Osteocyte (in vitro differentiated cells): Measurements from ENCODE around the gene VDR. TPM values are rescaled to one million over a fixed set of nuclear protein-coding genes. Genes with fewer than 3 reads are reported as not detected.

Source experiments
- DNase-seq: peaks from one replicate; pipeline ENCODE4 v3.0.0; 2021; ENCODE audit warnings: mixed read lengths; ENCODE audit not compliant: unreplicated experiment; ENCODE audit errors: extremely low spot score
- H3K27ac Mint-ChIP-seq: one replicate; pipeline ENCODE4 v1.8.0; 2021; ENCODE audit warnings: mild to moderate bottlenecking, mixed read lengths; ENCODE audit not compliant: unreplicated experiment
- H3K27me3 Mint-ChIP-seq: one replicate; pipeline ENCODE4 v1.8.0; 2021; ENCODE audit warnings: mixed read lengths; ENCODE audit not compliant: unreplicated experiment
- H3K36me3 Mint-ChIP-seq: one replicate; pipeline ENCODE4 v1.8.0; 2021; ENCODE audit warnings: mixed read lengths; ENCODE audit not compliant: unreplicated experiment
- H3K4me1 Mint-ChIP-seq: one replicate; pipeline ENCODE4 v1.8.0; 2021; ENCODE audit warnings: mixed read lengths; ENCODE audit not compliant: unreplicated experiment
- H3K4me3 Mint-ChIP-seq: one replicate; pipeline ENCODE4 v1.8.0; 2021; ENCODE audit warnings: mild to moderate bottlenecking, moderate library complexity, mixed read lengths; ENCODE audit not compliant: unreplicated experiment
- H3K9me3 Mint-ChIP-seq: one replicate; pipeline ENCODE4 v1.8.0; 2021; ENCODE audit warnings: mixed read lengths; ENCODE audit not compliant: unreplicated experiment
- total RNA-seq: library from RNA; stranded (reverse); gene quantifications from 2 replicates; pipeline ENCODE4 v1.2.1, GENCODE V29; 2021
- TF ChIP-seq, protein P1 (sequence below): fragments of 200-600 bp; sonication (generic); IDR thresholded peaks from 2 replicates; pipeline ENCODE4 v1.5.0; 2021; ENCODE audit warnings: antibody characterized with exemption, mild to moderate bottlenecking, moderate library complexity

The VDR gene
- total RNA-seq, 1 donor from 2014 or later, result 2.7 TPM

DNA sequence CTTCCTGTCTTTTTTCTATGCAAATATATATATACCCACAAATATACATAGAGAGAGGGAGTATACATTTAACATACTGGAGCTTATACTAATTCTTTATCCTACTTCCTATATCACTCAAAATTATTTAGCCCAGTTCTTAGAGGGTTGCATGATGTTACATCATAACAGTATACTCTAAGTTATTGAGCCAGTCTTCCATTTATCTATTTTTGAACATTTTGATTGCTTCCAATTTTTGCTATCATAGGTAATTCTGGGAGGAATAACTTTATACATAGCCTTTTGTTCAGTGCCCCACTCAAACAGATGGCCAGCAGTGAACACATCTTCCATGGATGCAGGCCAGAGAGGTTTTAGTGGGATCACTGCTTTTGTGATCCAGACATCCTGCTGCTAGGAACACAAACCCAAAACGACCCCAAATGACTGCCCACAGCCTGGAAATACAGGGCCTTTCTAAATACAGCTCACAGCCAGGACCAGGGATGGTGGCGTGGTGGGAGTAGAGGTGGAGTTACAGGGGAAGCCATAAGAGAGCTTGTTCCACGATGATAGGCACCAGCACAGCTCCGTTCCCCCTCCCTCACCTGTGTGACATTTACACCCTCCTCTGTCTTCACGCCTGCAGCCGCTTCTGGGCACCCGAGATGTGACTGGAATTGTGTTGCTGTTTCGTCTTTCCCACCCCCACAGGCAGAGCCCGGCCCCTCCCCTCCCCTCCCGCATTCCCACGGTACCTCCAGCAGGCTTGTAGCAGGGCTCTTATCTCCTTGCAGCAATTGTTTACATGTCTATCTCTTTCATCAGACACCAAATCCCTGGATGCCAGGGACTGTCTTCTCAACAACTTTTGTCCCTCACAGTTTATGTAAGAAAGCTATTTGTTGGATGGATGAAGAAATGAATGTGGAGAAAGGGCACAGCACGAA, 54.4 kb downstream of the VDR start:
- H3K4me1 Mint-ChIP-seq, result peaks cover 2% of the 10 kb centered on the region
- no peak overlapping the region for H3K4me3 Mint-ChIP-seq
- no peaks in the 10 kb centered on the region for H3K27me3 Mint-ChIP-seq
- H3K9me3 Mint-ChIP-seq, result no peaks in the 10 kb centered on the region
- DNase-seq, result no peak
- TF ChIP-seq, protein P1, sequence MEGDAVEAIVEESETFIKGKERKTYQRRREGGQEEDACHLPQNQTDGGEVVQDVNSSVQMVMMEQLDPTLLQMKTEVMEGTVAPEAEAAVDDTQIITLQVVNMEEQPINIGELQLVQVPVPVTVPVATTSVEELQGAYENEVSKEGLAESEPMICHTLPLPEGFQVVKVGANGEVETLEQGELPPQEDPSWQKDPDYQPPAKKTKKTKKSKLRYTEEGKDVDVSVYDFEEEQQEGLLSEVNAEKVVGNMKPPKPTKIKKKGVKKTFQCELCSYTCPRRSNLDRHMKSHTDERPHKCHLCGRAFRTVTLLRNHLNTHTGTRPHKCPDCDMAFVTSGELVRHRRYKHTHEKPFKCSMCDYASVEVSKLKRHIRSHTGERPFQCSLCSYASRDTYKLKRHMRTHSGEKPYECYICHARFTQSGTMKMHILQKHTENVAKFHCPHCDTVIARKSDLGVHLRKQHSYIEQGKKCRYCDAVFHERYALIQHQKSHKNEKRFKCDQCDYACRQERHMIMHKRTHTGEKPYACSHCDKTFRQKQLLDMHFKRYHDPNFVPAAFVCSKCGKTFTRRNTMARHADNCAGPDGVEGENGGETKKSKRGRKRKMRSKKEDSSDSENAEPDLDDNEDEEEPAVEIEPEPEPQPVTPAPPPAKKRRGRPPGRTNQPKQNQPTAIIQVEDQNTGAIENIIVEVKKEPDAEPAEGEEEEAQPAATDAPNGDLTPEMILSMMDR, result no peak
- no peaks in the 10 kb centered on the region for H3K36me3 Mint-ChIP-seq
- no peak overlapping the region for H3K27ac Mint-ChIP-seq

- TF ChIP-seq, protein P1, result no peak
- Mint-ChIP-seq H3K4me1 (peaks cover 7% of the 10 kb centered on the region), H3K36me3 (no peaks in the 10 kb centered on the region), H3K9me3 (no peaks in the 10 kb centered on the region), H3K27me3 (no peaks in the 10 kb centered on the region), H3K4me3 (no peak overlapping the region), H3K27ac (no peak overlapping the region)
- no peak for DNase-seq
Measured at GRCh38 chr12:47849261-47849660, 55.5 kb downstream of the VDR start.

DNA sequence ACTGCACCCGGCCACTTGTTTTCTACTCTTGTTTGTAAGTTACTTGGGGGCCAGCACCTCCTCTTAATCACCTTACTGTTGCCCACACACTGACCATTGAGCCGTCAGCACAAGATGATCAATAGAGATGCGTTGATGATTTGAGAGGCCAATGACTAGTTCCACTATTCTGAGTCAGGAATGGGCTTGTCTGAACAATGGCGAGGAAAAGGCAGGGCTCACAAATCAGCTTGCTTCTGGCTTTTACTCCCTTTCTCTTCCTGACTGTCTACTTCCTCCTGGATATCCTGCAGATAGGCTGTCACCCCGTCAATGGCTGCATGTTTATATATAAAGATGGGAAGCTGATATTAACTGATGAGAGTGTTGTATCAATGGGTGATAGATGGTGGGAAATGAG, 55.9 kb downstream of the VDR start:
- Mint-ChIP-seq H3K9me3 (no peaks in the 10 kb centered on the region), H3K27me3 (no peaks in the 10 kb centered on the region), H3K4me3 (no peak overlapping the region), H3K27ac (no peak overlapping the region), H3K4me1 (peaks cover 8% of the 10 kb centered on the region), H3K36me3 (no peaks in the 10 kb centered on the region)
- TF ChIP-seq, protein P1, result no peak
- no peak for DNase-seq

- Mint-ChIP-seq H3K36me3 (no peaks in the 10 kb centered on the region), H3K9me3 (no peaks in the 10 kb centered on the region), H3K27me3 (peaks cover 3% of the 10 kb centered on the region), H3K27ac (no peak overlapping the region), H3K4me1 (peaks cover 8% of the 10 kb centered on the region), H3K4me3 (no peak overlapping the region)
- DNase-seq, result no peak
- TF ChIP-seq, protein P1, result no peak
Measured at GRCh38 chr12:47846294-47846996, 58.3 kb downstream of the VDR start.

- Mint-ChIP-seq H3K27ac (no peak overlapping the region), H3K4me1 (peaks cover 8% of the 10 kb centered on the region), H3K27me3 (peaks cover 9% of the 10 kb centered on the region), H3K4me3 (no peak overlapping the region), H3K36me3 (no peaks in the 10 kb centered on the region), H3K9me3 (no peaks in the 10 kb centered on the region)
- TF ChIP-seq, protein P1, result no peak
- DNase-seq, result no peak
Measured at GRCh38 chr12:47845081-47845480, 59.7 kb downstream of the VDR start.
